GM15510 (cell line): ENCODE measurements around the gene USP32.

ENCODE experiments used
- POLR2A ChIP-seq: IDR thresholded peaks from 3 replicates; pipeline ENCODE4 v1.6.1; 2011; ENCODE audit warnings: borderline replicate concordance; ENCODE audit not compliant: insufficient read length; ENCODE audit errors: extremely low read depth

Gene USP32

DNA sequence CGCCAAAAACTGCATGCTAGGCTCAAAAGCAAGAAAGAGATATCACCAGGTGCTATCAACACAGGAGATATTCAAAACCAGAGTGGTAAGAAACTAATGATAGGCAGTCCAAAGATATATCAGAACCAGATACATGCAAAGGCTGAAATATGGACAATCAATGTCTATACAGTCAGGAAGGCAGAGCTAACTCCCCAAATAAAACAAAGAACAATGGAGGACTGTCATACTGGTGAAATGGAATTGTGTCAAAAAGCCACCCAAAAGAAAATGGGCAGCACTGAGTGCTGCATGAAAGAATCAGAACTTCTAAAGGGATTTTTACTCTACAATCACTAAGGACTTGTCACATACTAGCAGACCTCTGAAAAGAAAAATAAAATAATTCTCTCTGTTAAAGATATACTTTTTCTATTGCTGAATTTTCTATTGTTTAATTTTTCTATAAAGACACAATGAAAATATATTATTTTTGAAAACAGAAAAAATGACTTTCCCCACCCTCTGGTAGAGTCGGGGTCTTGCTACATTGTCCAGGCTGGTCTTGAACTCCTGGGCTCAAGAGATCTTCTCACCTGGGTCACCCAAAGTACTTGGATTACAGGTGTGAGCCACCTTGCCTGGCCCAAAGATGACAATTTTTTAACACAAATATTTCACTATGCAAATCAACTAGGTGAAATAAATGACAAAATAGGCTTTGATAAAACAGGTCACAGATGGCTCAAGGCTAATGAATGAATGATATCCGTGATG lies 98.2 kb downstream of the USP32 start:
- no peak for TF ChIP-seq POLR2A

DNA sequence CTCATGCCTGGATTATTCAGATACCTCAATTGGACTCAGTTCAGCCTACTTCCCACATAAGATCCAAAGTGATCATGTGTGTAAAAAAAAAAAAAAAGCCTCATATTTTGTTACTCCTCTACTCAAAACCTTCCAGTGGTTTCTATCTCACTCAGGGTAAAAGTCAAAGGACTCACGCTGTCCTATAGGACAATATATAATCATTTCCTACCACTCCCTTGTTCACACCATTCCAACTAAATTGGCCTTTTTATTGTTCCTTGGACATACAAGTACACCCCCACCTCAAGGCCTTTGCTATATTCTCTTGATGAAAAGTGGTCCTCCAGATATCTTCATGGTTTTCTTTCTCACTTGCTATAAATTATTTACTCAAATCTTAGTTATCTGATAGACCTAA lies 99.2 kb downstream of the USP32 start:
- TF ChIP-seq POLR2A, result no peak

DNA sequence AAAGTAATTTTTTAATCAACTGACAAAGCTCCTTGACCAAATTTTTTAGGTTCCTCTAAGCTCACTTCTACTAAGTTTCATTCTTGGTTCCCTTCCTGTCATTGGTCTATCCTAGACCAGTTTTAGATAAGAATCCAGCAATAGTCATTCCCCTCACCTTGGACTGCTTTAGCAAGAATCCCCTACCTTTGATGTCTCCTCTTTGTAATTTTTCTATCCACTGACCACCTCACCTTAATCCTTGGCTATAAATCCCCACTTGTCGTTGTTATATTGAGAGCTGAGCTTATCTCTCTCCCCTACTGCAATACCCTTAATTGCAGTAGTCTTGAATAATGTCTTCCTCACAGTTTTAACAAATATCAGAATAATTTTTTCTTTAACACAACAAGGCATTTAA lies 107.2 kb downstream of the USP32 start:
- TF ChIP-seq POLR2A, result no peak

DNA sequence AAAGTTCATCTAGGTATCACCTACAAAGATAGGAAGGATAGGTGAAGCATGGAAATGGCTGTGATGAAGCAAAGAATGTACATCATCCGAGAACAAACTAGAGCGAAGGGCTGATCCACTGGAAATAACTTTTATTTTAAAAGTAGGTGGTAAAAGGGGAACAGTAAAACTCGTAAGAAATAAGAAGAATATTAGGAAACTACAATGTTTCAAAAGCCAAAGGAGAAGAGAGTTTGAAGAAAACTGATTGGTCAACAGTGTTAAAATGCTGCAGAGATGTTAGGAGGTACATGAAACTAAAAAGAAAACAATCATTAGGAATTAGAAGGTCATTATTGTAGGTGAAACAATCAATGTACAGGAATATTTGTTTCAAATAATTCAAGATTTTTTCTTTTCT lies 108.1 kb downstream of the USP32 start:
- TF ChIP-seq POLR2A, result no peak

DNA sequence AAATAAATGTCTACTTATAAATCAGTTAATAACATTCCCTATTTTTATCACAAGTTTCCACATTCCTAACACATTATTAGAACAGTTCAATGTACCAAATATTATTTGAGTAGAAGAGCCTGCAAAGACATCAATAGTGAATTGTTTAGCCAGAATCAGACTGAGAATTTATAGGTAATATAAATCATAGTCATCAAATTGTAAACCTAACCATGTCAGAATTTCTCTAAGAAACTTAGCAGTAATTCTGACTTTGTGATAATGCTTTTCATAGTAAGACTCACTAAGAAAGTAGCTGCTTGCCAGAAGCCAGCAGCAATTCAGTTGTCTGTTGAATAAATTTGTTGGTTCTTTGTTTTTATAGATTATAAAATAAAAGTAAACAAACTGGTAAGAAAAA lies 111.3 kb downstream of the USP32 start:
- no peak for TF ChIP-seq POLR2A

DNA sequence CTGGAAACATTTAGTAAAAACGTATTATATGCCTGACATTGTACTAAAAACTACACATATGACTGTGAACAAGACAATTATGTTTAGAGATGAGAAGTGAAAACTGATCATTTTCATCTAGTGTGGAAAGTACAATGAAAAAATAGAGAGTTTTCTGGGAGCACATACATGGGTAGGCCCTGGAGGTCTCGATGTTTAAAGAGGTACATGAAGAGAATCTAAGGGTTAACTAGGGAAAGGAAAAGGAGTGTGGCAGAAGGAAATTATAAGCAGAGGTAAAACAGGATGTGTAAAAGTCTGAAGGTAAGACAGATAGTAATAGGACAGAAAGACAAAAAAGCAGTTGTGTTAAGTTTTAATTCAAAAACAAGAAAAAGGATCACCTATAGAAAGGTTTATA lies 113.7 kb downstream of the USP32 start:
- no peak for TF ChIP-seq POLR2A

DNA sequence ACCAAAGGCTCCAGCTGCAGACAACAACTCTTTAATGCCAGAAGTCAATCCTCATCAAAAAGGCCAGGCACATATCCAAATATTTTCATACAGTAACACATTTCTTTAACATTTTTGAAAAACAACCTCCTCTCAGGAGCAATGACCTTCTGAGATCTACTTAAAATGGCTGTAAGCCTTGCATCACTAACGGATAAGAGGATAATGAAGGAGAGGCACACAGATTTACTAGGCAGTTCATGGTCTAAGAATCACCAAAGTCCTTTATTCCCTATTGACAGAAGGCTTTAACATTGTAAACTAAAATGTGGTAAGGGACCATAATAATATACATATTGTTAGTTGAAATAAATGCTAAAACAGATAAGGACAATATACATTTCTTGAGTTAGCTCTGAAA lies 114.7 kb downstream of the USP32 start:
- TF ChIP-seq POLR2A, result no peak

DNA sequence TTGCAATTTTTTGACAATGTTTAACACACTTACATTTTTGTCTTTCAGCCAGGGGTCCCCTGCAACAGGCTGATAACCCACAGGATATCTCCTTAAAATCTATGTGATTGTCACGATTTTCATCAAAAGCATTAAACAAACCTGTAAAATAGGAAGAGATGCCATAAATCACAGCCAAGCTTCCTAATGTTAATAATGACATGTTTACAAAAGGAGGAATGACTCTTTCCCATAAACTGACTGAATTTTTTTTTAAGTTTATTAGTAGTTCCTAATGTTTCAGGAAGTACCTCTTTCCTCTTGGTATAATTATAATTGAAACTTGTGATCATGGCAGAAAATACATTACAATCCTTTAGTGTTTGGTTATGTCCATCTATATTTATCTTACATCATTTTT lies 122.5 kb downstream of the USP32 start:
- TF ChIP-seq POLR2A, result no peak

DNA sequence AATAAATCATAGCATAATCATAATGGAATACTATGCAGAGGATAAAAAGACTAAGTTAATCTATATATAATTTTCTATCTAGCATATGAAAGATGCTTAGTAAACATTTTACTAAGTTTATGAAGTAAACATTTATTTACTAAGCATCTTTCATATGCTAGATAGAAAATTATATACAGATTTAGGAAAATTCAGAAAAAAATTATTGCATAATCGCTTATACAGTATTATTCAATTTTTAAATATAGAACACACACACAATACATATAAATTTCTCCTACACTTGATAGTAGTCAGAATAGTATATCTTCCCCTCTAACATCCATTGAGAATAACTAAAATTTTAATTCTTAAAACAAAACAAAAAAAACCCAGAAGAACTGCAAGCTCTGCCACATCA lies 131.4 kb downstream of the USP32 start:
- no peak for TF ChIP-seq POLR2A

DNA sequence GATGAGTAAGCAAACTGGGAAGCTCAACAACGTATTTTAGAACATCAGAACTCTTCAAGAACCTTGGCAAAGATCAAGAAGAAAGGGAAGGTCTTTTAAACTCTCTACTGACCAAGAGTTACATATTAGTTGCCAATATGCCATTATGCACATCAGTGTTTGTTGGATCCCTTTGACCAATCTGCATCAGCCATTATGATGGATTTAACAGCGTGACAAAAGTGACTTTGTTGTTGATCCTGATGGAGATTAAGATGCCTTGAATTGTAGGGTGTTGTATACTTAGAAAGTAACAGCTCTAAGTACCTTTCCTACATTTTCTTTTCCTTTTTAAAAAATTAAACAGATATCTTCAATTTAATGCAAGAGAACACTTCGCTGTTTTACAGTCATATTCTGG lies 133.6 kb downstream of the USP32 start:
- TF ChIP-seq POLR2A, result no peak

DNA sequence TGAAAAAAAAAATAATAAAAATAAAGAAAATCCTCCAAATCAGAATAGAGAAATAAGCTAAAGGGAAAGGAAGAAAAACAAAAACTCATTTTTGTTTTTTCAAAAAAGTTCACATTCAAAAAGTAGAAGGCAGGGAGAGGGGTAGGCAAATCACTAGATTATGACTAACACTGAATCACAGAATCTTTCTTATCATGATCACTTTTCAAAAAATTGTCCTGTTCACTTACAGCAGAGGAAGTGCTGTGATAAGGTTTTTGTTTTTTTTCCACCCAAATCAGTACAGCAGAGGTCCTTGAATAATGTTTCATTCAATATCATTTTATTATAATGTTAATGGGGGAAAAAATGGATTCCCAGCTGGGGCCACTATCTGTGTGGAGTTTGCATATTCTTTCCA lies 135.8 kb downstream of the USP32 start:
- TF ChIP-seq POLR2A, result no peak

DNA sequence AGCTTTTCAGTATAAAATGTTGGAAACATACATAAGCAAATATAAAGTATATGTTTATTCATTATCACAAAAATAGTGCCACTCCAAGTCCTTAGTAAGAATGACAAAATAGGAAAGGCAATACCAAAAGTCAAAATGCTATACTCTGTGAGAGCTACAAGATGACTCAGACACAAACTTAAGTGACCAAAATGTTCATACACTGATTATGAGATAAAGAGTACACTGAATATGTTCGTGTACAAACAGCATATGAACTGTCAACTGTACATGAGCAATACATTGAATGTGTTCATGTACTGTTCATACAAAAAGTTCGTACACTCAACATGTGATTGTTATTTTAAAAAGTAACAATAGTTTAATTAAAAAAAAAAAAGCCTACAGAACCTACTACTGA lies 138.9 kb downstream of the USP32 start:
- TF ChIP-seq POLR2A, result no peak

DNA sequence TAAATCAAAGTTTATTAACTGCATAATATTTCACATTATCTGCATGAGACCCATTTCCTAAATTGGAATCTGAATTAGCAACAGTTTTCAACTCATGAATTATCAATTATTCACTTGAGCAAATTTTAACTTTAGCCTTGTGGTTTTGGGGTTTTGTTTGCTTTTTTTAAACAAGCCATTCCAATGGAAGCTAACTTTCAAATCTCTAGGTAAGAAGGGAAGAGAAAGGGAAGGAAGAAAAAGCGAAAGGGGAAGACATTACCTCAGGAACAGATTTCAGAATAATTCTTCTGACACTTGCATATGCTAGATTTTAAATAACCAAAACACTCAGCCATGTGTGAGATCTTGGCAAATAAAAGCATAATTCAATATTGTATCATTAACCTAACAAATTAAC lies 139.5 kb downstream of the USP32 start:
- TF ChIP-seq POLR2A, result no peak

DNA sequence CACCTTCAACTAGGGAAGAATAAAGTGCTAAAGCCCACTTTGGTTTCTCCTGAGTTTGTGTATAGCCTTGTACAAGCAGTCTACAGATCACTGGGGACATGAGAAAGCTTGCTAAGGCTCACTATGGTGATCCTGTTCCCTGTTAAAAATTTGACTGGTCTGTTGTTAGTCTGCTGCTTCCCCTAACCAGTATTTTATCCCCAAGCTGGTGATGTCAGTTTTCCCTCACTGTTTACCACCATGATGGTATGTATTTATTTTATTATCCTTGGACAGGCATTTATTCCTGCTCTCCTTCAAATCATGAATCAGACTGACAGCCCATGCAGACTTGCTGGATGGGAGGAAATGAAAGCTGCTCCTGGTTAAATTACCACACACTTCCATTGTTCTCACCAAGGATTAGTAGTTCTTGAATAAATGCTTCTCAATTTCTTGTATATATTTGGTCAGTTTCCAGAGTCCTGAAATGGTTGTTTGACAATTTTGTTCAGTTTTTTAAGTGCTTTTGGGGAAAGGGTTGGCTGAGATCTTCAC lies 142.6 kb downstream of the USP32 start:
- no peak for TF ChIP-seq POLR2A

DNA sequence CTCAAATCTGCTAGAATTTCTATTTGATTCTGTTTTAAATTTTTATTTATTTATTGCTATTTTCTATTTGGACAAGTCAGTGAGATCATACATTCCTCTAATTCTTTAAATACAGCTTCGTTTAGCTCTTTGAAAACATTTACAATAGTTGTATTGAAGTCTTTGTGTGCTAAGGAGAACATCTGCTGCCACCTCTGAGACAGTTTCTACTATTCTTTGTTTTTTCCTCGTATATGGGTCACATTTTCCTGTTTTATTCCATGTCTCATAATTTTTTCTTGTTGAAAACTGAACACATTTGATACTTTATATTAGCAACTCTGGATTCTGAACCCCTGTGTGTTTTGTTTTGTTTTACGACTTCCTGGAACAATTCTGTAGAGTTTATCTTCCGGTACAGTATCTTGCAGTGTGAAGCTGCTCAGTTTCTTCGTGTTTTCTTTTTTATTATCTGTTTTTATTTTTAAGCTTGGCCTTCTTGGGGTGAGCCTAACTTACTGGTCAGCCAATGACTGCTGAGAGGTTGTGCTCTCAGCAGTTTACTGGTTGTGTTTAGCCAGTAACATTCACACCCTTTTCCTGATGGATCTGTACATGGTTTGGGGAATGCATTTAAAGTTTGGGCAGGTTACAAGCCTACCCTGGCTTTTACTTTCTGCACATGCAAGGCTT lies 143.2 kb downstream of the USP32 start:
- TF ChIP-seq POLR2A, result no peak
